ENCODE measurements around the gene ATP8B4. TPM values are rescaled to one million over a fixed set of nuclear protein-coding genes. Genes with fewer than 3 reads are reported as not detected.

ATP8B4 gene
- polyA plus RNA-seq, 1 donor = 4.4 TPM

DNA sequence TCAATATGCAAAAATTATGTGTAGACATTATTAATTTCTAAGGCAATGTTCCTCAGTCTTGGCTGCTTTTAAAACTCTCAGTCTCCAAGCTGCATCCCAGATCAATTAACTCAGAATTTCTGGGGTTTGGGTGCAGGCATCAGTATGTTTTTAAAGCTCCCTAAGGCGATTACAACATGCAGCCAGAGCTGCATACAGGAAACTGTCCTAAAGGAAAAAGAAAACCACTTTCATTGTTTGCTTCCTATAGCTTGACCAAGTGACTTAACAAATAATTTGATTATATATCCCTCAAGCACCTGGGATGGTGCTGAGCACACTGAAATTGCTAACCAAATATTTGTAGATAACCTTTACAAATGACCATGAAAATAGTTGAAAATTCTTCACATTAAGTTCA is 303.5 kb downstream of the ATP8B4 start:
- no CpG with 5 or more reads among the region's 1 CpG for whole genome bisulfite sequencing (ENCODE audit: insufficient coverage, low lambda C conversion rate)
- Histone ChIP-seq H3K4me3 (ENCODE audit: low read length) (no peak overlapping the region), H3K36me3 (ENCODE audit: control insufficient read depth, insufficient read depth, low read length) (no peaks in the 10 kb centered on the region), H3K27me3 (ENCODE audit: control insufficient read depth, insufficient read depth, low read length) (no peaks in the 10 kb centered on the region), H3K4me1 (ENCODE audit: control insufficient read depth, insufficient read depth, low read length) (no peaks in the 10 kb centered on the region), H3K27ac (ENCODE audit: low read length) (no peak overlapping the region), H3K9me3 (ENCODE audit: control insufficient read depth, low read depth, low read length) (no peaks in the 10 kb centered on the region)
- no peak for DNase-seq

DNA sequence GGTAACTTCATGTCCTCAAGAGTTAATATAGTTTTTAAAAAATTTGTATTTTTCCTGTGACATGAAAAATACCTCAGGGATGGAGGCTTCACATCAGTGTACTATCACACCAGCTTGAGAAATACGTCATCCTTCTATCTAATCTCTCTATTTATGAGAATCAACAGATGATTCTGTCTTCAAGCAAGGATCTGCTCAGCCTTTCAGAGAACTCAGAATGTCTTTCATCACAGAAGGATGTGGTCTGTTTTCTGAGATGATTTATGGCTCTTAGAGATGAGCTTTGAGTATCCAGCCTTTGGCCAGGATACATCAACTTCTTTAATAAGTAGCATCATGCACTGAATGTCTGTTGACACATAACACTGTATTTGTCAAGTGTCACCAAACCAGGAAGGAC is 304.3 kb downstream of the ATP8B4 start:
- no CpG with 5 or more reads among the region's 1 CpG for WGBS (ENCODE audit: insufficient coverage, low lambda C conversion rate)
- Histone ChIP-seq H3K27ac (ENCODE audit: low read length) (no peak overlapping the region), H3K9me3 (ENCODE audit: control insufficient read depth, low read depth, low read length) (no peaks in the 10 kb centered on the region), H3K4me1 (ENCODE audit: control insufficient read depth, insufficient read depth, low read length) (no peaks in the 10 kb centered on the region), H3K4me3 (ENCODE audit: low read length) (no peak overlapping the region), H3K27me3 (ENCODE audit: control insufficient read depth, insufficient read depth, low read length) (no peaks in the 10 kb centered on the region), H3K36me3 (ENCODE audit: control insufficient read depth, insufficient read depth, low read length) (no peaks in the 10 kb centered on the region)
- DNase-seq = no peak

DNA sequence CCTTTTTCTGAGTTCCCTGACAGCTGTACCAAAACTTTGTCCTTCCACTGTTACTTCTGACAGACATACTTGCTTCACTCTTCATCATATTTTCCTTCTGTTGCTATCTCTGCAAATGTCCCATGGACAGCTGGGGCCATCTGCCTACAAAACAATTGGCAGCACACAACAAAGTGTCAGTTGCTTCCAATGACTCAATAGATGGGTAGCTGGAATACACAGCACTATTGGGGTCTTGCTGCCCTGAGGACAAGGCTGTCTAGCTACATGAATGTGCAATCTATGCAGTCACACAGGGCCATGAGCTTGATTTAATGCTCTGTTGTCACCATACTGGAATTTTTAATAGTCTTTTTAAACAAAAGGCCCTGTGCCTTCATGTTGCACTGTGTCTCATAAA is 305.4 kb downstream of the ATP8B4 start:
- Histone ChIP-seq H3K27ac (ENCODE audit: low read length) (no peak overlapping the region), H3K9me3 (ENCODE audit: control insufficient read depth, low read depth, low read length) (no peaks in the 10 kb centered on the region), H3K4me1 (ENCODE audit: control insufficient read depth, insufficient read depth, low read length) (no peaks in the 10 kb centered on the region), H3K4me3 (ENCODE audit: low read length) (no peak overlapping the region), H3K36me3 (ENCODE audit: control insufficient read depth, insufficient read depth, low read length) (no peaks in the 10 kb centered on the region), H3K27me3 (ENCODE audit: control insufficient read depth, insufficient read depth, low read length) (no peaks in the 10 kb centered on the region)
- DNase-seq = no peak

DNA sequence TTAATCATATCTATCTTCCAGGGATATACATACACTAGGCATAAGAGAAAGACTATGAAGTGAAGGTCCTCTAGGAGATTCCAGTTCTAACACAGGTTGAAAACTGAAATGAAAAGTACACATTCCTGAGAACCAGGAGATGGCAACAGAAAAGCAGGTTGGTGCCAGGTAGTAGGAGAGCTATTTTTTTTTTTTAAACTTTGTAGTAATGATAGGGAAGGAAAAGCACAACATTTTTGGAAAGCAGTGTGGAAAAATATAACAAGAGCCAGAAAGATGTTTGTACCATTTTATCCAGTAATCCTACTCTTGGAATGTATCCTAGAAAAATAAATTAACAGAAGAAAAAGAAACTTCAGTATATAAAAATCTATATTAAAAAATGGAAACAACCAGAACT is 308.3 kb downstream of the ATP8B4 start:
- Histone ChIP-seq H3K4me1 (ENCODE audit: control insufficient read depth, insufficient read depth, low read length) (no peaks in the 10 kb centered on the region), H3K4me3 (ENCODE audit: low read length) (no peak overlapping the region), H3K27ac (ENCODE audit: low read length) (no peak overlapping the region), H3K9me3 (ENCODE audit: control insufficient read depth, low read depth, low read length) (no peaks in the 10 kb centered on the region), H3K36me3 (ENCODE audit: control insufficient read depth, insufficient read depth, low read length) (no peaks in the 10 kb centered on the region), H3K27me3 (ENCODE audit: control insufficient read depth, insufficient read depth, low read length) (no peaks in the 10 kb centered on the region)
- no peak for DNase-seq

DNA sequence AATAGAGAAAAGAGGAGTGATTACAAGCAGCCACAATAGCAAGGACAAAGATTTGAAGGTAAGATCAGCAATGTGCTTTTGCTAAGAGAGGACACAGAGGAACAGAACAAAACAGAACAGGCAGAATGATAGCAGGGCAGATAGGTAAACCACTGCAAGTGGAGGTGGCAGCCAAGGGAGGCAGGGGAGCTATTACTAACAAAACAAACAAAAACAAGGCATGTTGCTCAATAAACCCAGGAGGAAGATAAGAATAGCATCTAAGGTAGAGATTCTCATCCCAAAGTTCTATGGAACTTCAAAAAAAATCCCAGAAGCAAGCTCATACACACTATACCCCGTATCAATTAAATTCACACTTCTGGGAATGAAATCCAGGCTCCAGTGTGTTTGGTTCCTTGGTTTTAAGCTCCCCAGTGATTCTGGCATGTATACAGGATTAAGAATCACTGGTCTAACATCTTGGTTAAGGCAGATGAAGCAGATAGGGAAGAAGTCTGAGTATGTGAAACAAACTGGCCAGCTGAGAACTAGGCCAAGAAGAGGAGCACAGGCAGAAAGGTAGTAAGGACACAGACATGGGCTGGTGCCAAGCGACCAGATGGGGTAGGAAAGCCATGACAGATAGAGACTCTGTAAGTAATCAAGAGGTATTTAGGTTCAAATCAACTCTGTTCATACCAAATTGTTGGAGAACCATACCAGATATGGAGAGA is 309.0 kb downstream of the ATP8B4 start:
- Histone ChIP-seq H3K27me3 (ENCODE audit: control insufficient read depth, insufficient read depth, low read length) (no peaks in the 10 kb centered on the region), H3K36me3 (ENCODE audit: control insufficient read depth, insufficient read depth, low read length) (no peaks in the 10 kb centered on the region), H3K27ac (ENCODE audit: low read length) (no peak overlapping the region), H3K9me3 (ENCODE audit: control insufficient read depth, low read depth, low read length) (no peaks in the 10 kb centered on the region), H3K4me1 (ENCODE audit: control insufficient read depth, insufficient read depth, low read length) (no peaks in the 10 kb centered on the region), H3K4me3 (ENCODE audit: low read length) (no peak overlapping the region)
- no CpG with 5 or more reads among the region's 2 CpGs for WGBS (ENCODE audit: insufficient coverage, low lambda C conversion rate)
- DNase-seq = no peak

DNA sequence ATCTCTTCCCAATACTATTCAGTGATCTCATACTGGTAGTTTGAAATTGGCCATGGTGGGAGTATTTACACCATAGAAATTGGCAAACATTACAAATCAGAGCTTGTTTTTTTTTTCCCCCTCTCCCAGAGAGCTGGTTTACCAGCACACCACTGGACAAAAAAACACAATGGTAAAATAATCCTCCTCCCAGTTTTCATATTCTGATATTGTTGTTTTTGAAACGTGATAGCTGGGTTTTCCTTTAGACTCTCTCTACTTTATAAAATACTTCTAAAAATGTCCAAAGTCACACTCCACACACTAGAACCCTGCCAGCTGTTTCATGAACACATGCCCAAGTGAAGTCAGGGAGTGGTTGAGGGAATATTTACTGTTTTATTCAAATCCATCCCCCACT is 310.7 kb downstream of the ATP8B4 start:
- Histone ChIP-seq H3K4me3 (ENCODE audit: low read length) (no peak overlapping the region), H3K27ac (ENCODE audit: low read length) (no peak overlapping the region), H3K27me3 (ENCODE audit: control insufficient read depth, insufficient read depth, low read length) (no peaks in the 10 kb centered on the region), H3K36me3 (ENCODE audit: control insufficient read depth, insufficient read depth, low read length) (no peaks in the 10 kb centered on the region), H3K9me3 (ENCODE audit: control insufficient read depth, low read depth, low read length) (no peaks in the 10 kb centered on the region), H3K4me1 (ENCODE audit: control insufficient read depth, insufficient read depth, low read length) (no peaks in the 10 kb centered on the region)
- no peak for DNase-seq
- no CpG with 5 or more reads among the region's 1 CpG for WGBS (ENCODE audit: insufficient coverage, low lambda C conversion rate)

Other genes with a start within 250 kb of the ATP8B4 start
- gene SLC27A2, start 63.0 kb upstream of the ATP8B4 start, polyA plus RNA-seq = 29.6 TPM
- gene HDC, start 146.5 kb upstream of the ATP8B4 start, polyA plus RNA-seq = 0.28 TPM
- gene GABPB1, start 236.0 kb upstream of the ATP8B4 start, polyA plus RNA-seq = 16.9 TPM

Measured in large intestine (tissue), 3 donors.